Measurements from ENCODE around the gene NKX3-2.

Gene NKX3-2

GRCh38 chr4:13539619-13540445 lies 4.5 kb downstream of the NKX3-2 start:
- WGBS, result 25% methylated on average over 39 of the region's 42 CpGs
- no peak overlapping the region for H3K4ac ChIP-seq (ENCODE audit: low read depth in 1 of 2, low read length in 2 of 2)
- H2BK15ac ChIP-seq (ENCODE audit: low read depth, poor library complexity, severe bottlenecking), result no peak overlapping the region
- DNase-seq, result no peak
- H3K4me3 ChIP-seq (ENCODE audit: insufficient read depth in 1 of 2, low read depth in 1 of 2, low read length in 2 of 2), result no peak overlapping the region
- no peak overlapping the region for H2AK5ac ChIP-seq (ENCODE audit: low read length, severe bottlenecking)
- peaks cover 23% of the 10 kb centered on the region for H3K4me1 ChIP-seq (ENCODE audit: control insufficient read depth, insufficient read depth, low read depth, low read length)
- H3K36me3 ChIP-seq (ENCODE audit: control insufficient read depth in 1 of 2, insufficient read depth in 2 of 2, low read depth in 1 of 2, low read length in 2 of 2), result no peaks in the 10 kb centered on the region
- no peak overlapping the region for H2AFZ ChIP-seq (ENCODE audit: low read depth, low read length)
- H4K8ac ChIP-seq (ENCODE audit: low read length), result no peak overlapping the region
- no peaks in the 10 kb centered on the region for H3K79me1 ChIP-seq (replicated peaks; ENCODE audit: low read length, poor library complexity, severe bottlenecking)
- no peak overlapping the region for H2BK120ac ChIP-seq (ENCODE audit: low read depth, low read length)
- H3K4me2 ChIP-seq (ENCODE audit: low read length, poor library complexity, severe bottlenecking), result no peak overlapping the region
- no peak overlapping the region for H3K27ac ChIP-seq (ENCODE audit: low read length, poor library complexity, severe bottlenecking)
- H3K27me3 ChIP-seq (ENCODE audit: control insufficient read depth in 1 of 2, insufficient read depth in 1 of 2, low read length in 2 of 2), result peaks cover 90 to 94% of the 10 kb centered on the region in 2 experiments
- H3K23ac ChIP-seq (ENCODE audit: low read length in 2 of 2), result no peak overlapping the region
- no peak overlapping the region for H3K14ac ChIP-seq (ENCODE audit: low read length in 2 of 2)
- no peak overlapping the region for H3K18ac ChIP-seq (ENCODE audit: low read depth in 1 of 2, low read length in 2 of 2)
- peak overlapping the region in 1 of 2 experiments; percentile 3 for H2BK12ac ChIP-seq (ENCODE audit: low read length in 2 of 2)
- H3K9me3 ChIP-seq (ENCODE audit: control insufficient read depth, low read length), result peaks cover 4% of the 10 kb centered on the region
- H2BK5ac ChIP-seq (ENCODE audit: low read depth, low read length, poor library complexity, severe bottlenecking), result no peak overlapping the region
- H3K9ac ChIP-seq (ENCODE audit: low read length), result no peak overlapping the region
- no peak overlapping the region for H4K91ac ChIP-seq (ENCODE audit: low read length)

- Histone ChIP-seq H2BK12ac (ENCODE audit: low read length in 2 of 2) (no peak overlapping the region), H2BK15ac (ENCODE audit: low read depth, poor library complexity, severe bottlenecking) (no peak overlapping the region), H3K4me1 (ENCODE audit: control insufficient read depth, insufficient read depth, low read depth, low read length) (peaks cover 22% of the 10 kb centered on the region), H4K91ac (ENCODE audit: low read length) (no peak overlapping the region), H2AK5ac (ENCODE audit: low read length, severe bottlenecking) (no peak overlapping the region), H3K79me1 (replicated peaks; ENCODE audit: low read length, poor library complexity, severe bottlenecking) (no peaks in the 10 kb centered on the region), H3K4me2 (ENCODE audit: low read length, poor library complexity, severe bottlenecking) (no peak overlapping the region), H2AFZ (ENCODE audit: low read depth, low read length) (no peak overlapping the region), H2BK5ac (ENCODE audit: low read depth, low read length, poor library complexity, severe bottlenecking) (no peak overlapping the region), H3K18ac (ENCODE audit: low read depth in 1 of 2, low read length in 2 of 2) (no peak overlapping the region), H3K27me3 (ENCODE audit: control insufficient read depth in 1 of 2, insufficient read depth in 1 of 2, low read length in 2 of 2) (peaks cover 97 to 100% of the 10 kb centered on the region in 2 experiments), H3K9ac (ENCODE audit: low read length) (no peak overlapping the region), H3K27ac (ENCODE audit: low read length, poor library complexity, severe bottlenecking) (no peak overlapping the region), H3K4ac (ENCODE audit: low read depth in 1 of 2, low read length in 2 of 2) (no peak overlapping the region), H3K9me3 (ENCODE audit: control insufficient read depth, low read length) (peaks cover 4% of the 10 kb centered on the region), H2BK120ac (ENCODE audit: low read depth, low read length) (no peak overlapping the region), H3K14ac (ENCODE audit: low read length in 2 of 2) (no peak overlapping the region), H3K36me3 (ENCODE audit: control insufficient read depth in 1 of 2, insufficient read depth in 2 of 2, low read depth in 1 of 2, low read length in 2 of 2) (no peaks in the 10 kb centered on the region), H4K8ac (ENCODE audit: low read length) (no peak overlapping the region), H3K23ac (ENCODE audit: low read length in 2 of 2) (peak overlapping the region in 1 of 2 experiments; percentile 42), H3K4me3 (ENCODE audit: insufficient read depth in 1 of 2, low read depth in 1 of 2, low read length in 2 of 2) (peak overlapping the region in 1 of 2 experiments; percentile 47)
- no peak for DNase-seq
- 17% methylated on average over 11 of the region's 23 CpGs for WGBS
These were observed 5.2 kb downstream of the NKX3-2 start for GRCh38 chr4:13539047-13539618.

- WGBS, result 55% methylated on average over 16 of the region's 16 CpGs
- Histone ChIP-seq H2BK120ac (ENCODE audit: low read depth, low read length) (no peak overlapping the region), H3K27ac (ENCODE audit: low read length, poor library complexity, severe bottlenecking) (no peak overlapping the region), H2BK5ac (ENCODE audit: low read depth, low read length, poor library complexity, severe bottlenecking) (no peak overlapping the region), H3K14ac (ENCODE audit: low read length in 2 of 2) (no peak overlapping the region), H3K27me3 (ENCODE audit: control insufficient read depth in 1 of 2, insufficient read depth in 1 of 2, low read length in 2 of 2) (peaks cover 100% of the 10 kb centered on the region in 2 experiments), H2AFZ (ENCODE audit: low read depth, low read length) (no peak overlapping the region), H3K36me3 (ENCODE audit: control insufficient read depth in 1 of 2, insufficient read depth in 2 of 2, low read depth in 1 of 2, low read length in 2 of 2) (no peaks in the 10 kb centered on the region), H2BK12ac (ENCODE audit: low read length in 2 of 2) (no peak overlapping the region), H3K23ac (ENCODE audit: low read length in 2 of 2) (no peak overlapping the region), H3K4me3 (ENCODE audit: insufficient read depth in 1 of 2, low read depth in 1 of 2, low read length in 2 of 2) (peak overlapping the region in 1 of 2 experiments; percentile 47), H3K4me1 (ENCODE audit: control insufficient read depth, insufficient read depth, low read depth, low read length) (peaks cover 15% of the 10 kb centered on the region), H2BK15ac (ENCODE audit: low read depth, poor library complexity, severe bottlenecking) (no peak overlapping the region), H3K9ac (ENCODE audit: low read length) (no peak overlapping the region), H3K18ac (ENCODE audit: low read depth in 1 of 2, low read length in 2 of 2) (no peak overlapping the region), H4K8ac (ENCODE audit: low read length) (no peak overlapping the region), H3K79me1 (replicated peaks; ENCODE audit: low read length, poor library complexity, severe bottlenecking) (no peaks in the 10 kb centered on the region), H3K4me2 (ENCODE audit: low read length, poor library complexity, severe bottlenecking) (no peak overlapping the region), H2AK5ac (ENCODE audit: low read length, severe bottlenecking) (no peak overlapping the region), H4K91ac (ENCODE audit: low read length) (no peak overlapping the region), H3K9me3 (ENCODE audit: control insufficient read depth, low read length) (peaks cover 4% of the 10 kb centered on the region), H3K4ac (ENCODE audit: low read depth in 1 of 2, low read length in 2 of 2) (no peak overlapping the region)
- DNase-seq, result no peak
These were observed 5.8 kb downstream of the NKX3-2 start for GRCh38 chr4:13538427-13538973.

- DNase-seq, result no peak
- Histone ChIP-seq H2BK12ac (ENCODE audit: low read length in 2 of 2) (no peak overlapping the region), H3K27ac (ENCODE audit: low read length, poor library complexity, severe bottlenecking) (no peak overlapping the region), H3K4me3 (ENCODE audit: insufficient read depth in 1 of 2, low read depth in 1 of 2, low read length in 2 of 2) (no peak overlapping the region), H3K4me1 (ENCODE audit: control insufficient read depth, insufficient read depth, low read depth, low read length) (peaks cover 14% of the 10 kb centered on the region), H3K9ac (ENCODE audit: low read length) (no peak overlapping the region), H3K18ac (ENCODE audit: low read depth in 1 of 2, low read length in 2 of 2) (no peak overlapping the region), H2BK15ac (ENCODE audit: low read depth, poor library complexity, severe bottlenecking) (no peak overlapping the region), H4K8ac (ENCODE audit: low read length) (no peak overlapping the region), H3K23ac (ENCODE audit: low read length in 2 of 2) (no peak overlapping the region), H3K9me3 (ENCODE audit: control insufficient read depth, low read length) (peaks cover 4% of the 10 kb centered on the region), H3K27me3 (ENCODE audit: control insufficient read depth in 1 of 2, insufficient read depth in 1 of 2, low read length in 2 of 2) (peaks cover 99 to 100% of the 10 kb centered on the region in 2 experiments), H3K36me3 (ENCODE audit: control insufficient read depth in 1 of 2, insufficient read depth in 2 of 2, low read depth in 1 of 2, low read length in 2 of 2) (no peaks in the 10 kb centered on the region), H2BK5ac (ENCODE audit: low read depth, low read length, poor library complexity, severe bottlenecking) (no peak overlapping the region), H3K4me2 (ENCODE audit: low read length, poor library complexity, severe bottlenecking) (no peak overlapping the region), H2BK120ac (ENCODE audit: low read depth, low read length) (no peak overlapping the region), H2AK5ac (ENCODE audit: low read length, severe bottlenecking) (no peak overlapping the region), H3K4ac (ENCODE audit: low read depth in 1 of 2, low read length in 2 of 2) (no peak overlapping the region), H4K91ac (ENCODE audit: low read length) (no peak overlapping the region), H2AFZ (ENCODE audit: low read depth, low read length) (no peak overlapping the region), H3K14ac (ENCODE audit: low read length in 2 of 2) (no peak overlapping the region), H3K79me1 (replicated peaks; ENCODE audit: low read length, poor library complexity, severe bottlenecking) (no peaks in the 10 kb centered on the region)
- WGBS, result 26% methylated on average over 10 of the region's 10 CpGs
These were observed 6.5 kb downstream of the NKX3-2 start for GRCh38 chr4:13537832-13538177.
